Adrenal gland (tissue), 12 donors: ENCODE measurements around the gene CCZ1. TPM values are rescaled to one million over a fixed set of nuclear protein-coding genes. Genes with fewer than 3 reads are reported as not detected.
"Not testable (repeated sequence)": the region's sequence is repeated elsewhere in the genome, so short reads cannot be mapped to it uniquely, and the experiment has no call there.

Source experiments
- DNase-seq, 7 donors: peaks; one replicate each; pipeline ENCODE4 v3.0.0-alpha.2; 2019 to 2020
- H3K27ac ChIP-seq, 5 donors: fragments of 200-600 bp; sonication (generic) in 4 of 5; 1 replicate in 3 of 5; 2 replicates in 2 of 5; pipeline versions ENCODE4 v1.5.1 to v1.8.0; 2016 to 2020; ENCODE audit warnings: mild to moderate bottlenecking in 1 of 5
- H3K27me3 ChIP-seq: fragments of 200-600 bp; 2 replicates; pipeline ENCODE4 v1.8.0; 2021
- H3K36me3 ChIP-seq, 2 donors: fragments of 200-600 bp; replicated peaks in 1 of 2; 1 replicate in 1 of 2; 2 replicates in 1 of 2; pipeline versions ENCODE4 v1.5.1 to v1.8.0; 2018 to 2022
- H3K4me1 ChIP-seq, 2 donors: fragments of 200-600 bp; replicated peaks in 1 of 2; 1 replicate in 1 of 2; 2 replicates in 1 of 2; pipeline versions ENCODE4 v1.5.1 to v1.8.0; 2018 to 2021
- H3K4me3 ChIP-seq, 4 donors: fragments of 200-600 bp; sonication (generic) in 3 of 4; one replicate each; pipeline ENCODE4 v1.5.1; 2016 to 2018
- H3K9me3 ChIP-seq, 3 donors: fragments of 200-600 bp; sonication (generic) in 1 of 3; replicated peaks in 1 of 3; 1 replicate in 2 of 3; 2 replicates in 1 of 3; pipeline versions ENCODE4 v1.5.1 to v1.8.0; 2016 to 2021
- WGBS, 4 donors: extraction: QIAGEN DNeasy Blood & Tissue Kit in 2 of 4; methylation state at CpG; one replicate each; pipeline versions ENCODE4 v1.1.5 to v1.1.7; 2013 to 2017; 5-methylcytosine and 5-hydroxymethylcytosine counted together
- intact Hi-C, 2 donors: fragments of 100-400 bp; cut with DNase I; formaldehyde crosslinking; loops; one replicate each; pipeline versions ENCODE4 v1.14.1 to v1.15.0; 2022 to 2023
- polyA plus RNA-seq, 3 donors: library from polyadenylated mRNA; stranded (reverse); fragments of 200-250 nt in 2 of 3; fragments of 350-450 nt in 1 of 3; fragmentation: Illumina TruSeq in 1 of 3; extraction: RNeasy Lipid Tissue Mini Kit (QIAGEN cat#74804) in 1 of 3; gene quantifications; one replicate each; pipeline ENCODE4 v1.2.3, GENCODE V29; 2013 to 2014
- small RNA-seq, 2 donors: library from RNA; depleted of rRNA; stranded (forward); fragments of <200 nt; gene quantifications; one replicate each; pipeline ENCODE3, GENCODE V24; 2016
- total RNA-seq, 9 donors: library from RNA; depleted of rRNA in 4 of 9; stranded (reverse); fragments of >200 nt in 4 of 9; fragments of 120-200 nt in 1 of 9; fragmentation: NEBNext Ultra II Directional in 1 of 9; extraction: Animal tissue kit (Norgen Biotek cat#: 25700) in 1 of 9; gene quantifications; one replicate each; pipeline versions ENCODE4 v1.1.0 to v1.2.4, GENCODE V29; 2013 to 2023
- donor health status: healthy with polysubstance abuse.
- donor health status: Bipolar disorder and iron deficiency.
- donor health status: DM: yes; HTN: yes; CAD: no.
- donor health status: DM: no; HTN: no; CAD: no.
- donor health status: DM: no; HTN: no; CAD: no.
- donor health status: DM: yes; HTN: yes; CAD: no.

Gene CCZ1
- total and polyA plus RNA-seq, 12 donors = 49.2 to 140 (median 90.9) TPM

- H3K9me3 ChIP-seq, H3K4me3 ChIP-seq, H3K27ac ChIP-seq, H3K27me3 ChIP-seq, H3K36me3 ChIP-seq, H3K4me1 ChIP-seq, intact Hi-C loops, DNase-seq: not testable (repeated sequence)
- WGBS, 4 donors = 6 to 9% methylated on average over 18 of the region's 43 CpGs; no CpG with 5 or more reads in 2 of the 4 donors
Observed at GRCh38 chr7:5970347-5970911, 71.9 kb downstream of the CCZ1 start, which contains the start of gene RSPH10B. Gene RSPH10B (minus strand): TSS chr7:5970689. CDS start chr7:5967116, 3,573 bp downstream.

DNA sequence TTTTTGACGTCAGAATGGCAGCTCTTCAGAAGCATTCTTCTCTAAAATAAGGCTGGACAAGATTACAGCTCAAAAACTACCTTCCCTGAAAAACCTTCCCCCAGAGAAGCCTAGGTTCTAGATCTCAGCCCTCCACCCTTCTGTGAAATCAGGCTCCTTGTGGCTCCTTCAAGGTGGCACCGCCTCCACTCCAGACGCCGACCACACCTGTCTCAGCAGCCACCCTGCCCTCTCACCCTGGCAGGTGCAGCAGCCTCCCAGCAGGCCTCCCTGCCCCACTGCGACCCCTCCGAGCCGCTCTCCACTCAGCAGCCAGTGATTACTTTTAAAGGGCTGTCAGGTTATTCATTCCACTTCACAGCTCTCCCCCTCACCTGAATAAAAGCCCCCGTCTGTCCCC lies 75.0 kb downstream of the CCZ1 start:
- H3K4me1 ChIP-seq, H3K27me3 ChIP-seq, DNase-seq, H3K4me3 ChIP-seq, intact Hi-C loops, H3K9me3 ChIP-seq, H3K36me3 ChIP-seq, H3K27ac ChIP-seq: not testable (repeated sequence)
- no CpG with 5 or more reads among the region's 8 CpGs for WGBS, 4 donors

Small RNAs within 50 kb of the gene (small RNA-seq; reads per million reads assigned to genes)
- 0 reads per million in 2 donors for gene RN7SL556P

Other genes with a start within 250 kb of the CCZ1 start
- gene RNF216, start 117.1 kb upstream of the CCZ1 start, total RNA-seq = 10 to 100 TPM; 13.7 to 35.7 (median 27.8) TPM
- gene RNF216, start 117.1 kb upstream of the CCZ1 start, polyA plus RNA-seq = 10 to 100 TPM; 13.6 to 19.6 (median 14.6) TPM
- not detected for gene OCM, start 17.9 kb upstream of the CCZ1 start, total RNA-seq
- gene OCM, start 17.9 kb upstream of the CCZ1 start, polyA plus RNA-seq = under 1 TPM; 0.26 to 0.80 (median 0.64) TPM
- gene RSPH10B, start 72.0 kb downstream of the CCZ1 start, total RNA-seq = 1 to 10 TPM in 1 of 9 donors, under 1 TPM in 7, not detected in 1; 0.28 to 7.0 (median 0.64) TPM
- under 1 TPM; 0.49 to 0.80 (median 0.67) TPM for gene RSPH10B, start 72.0 kb downstream of the CCZ1 start, polyA plus RNA-seq
- gene PMS2, start 110.3 kb downstream of the CCZ1 start, total RNA-seq = 10 to 100 TPM in 8 of 9 donors, 1 to 10 TPM in 1; 7.3 to 18.0 (median 14.7) TPM
- 10 to 100 TPM in 1 of 3 donors, 1 to 10 TPM in 2; 4.7 to 13.6 (median 6.4) TPM for gene PMS2, start 110.3 kb downstream of the CCZ1 start, polyA plus RNA-seq
- 10 to 100 TPM; 27.3 to 77.5 (median 45.3) TPM for gene AIMP2, start 110.5 kb downstream of the CCZ1 start, total RNA-seq
- 10 to 100 TPM; 10.5 to 47.1 (median 12.5) TPM for gene AIMP2, start 110.5 kb downstream of the CCZ1 start, polyA plus RNA-seq
- under 1 TPM in 2 of 9 donors, not detected in 7; 0.22 to 0.52 TPM for gene ANKRD61, start 132.6 kb downstream of the CCZ1 start, total RNA-seq
- gene ANKRD61, start 132.6 kb downstream of the CCZ1 start, polyA plus RNA-seq = under 1 TPM in 2 of 3 donors, not detected in 1; 0.13 to 0.35 TPM
- gene EIF2AK1, start 160.4 kb downstream of the CCZ1 start, total RNA-seq = 100 to 1,000 TPM in 7 of 9 donors, 10 to 100 TPM in 2; 52.9 to 292 (median 121) TPM
- gene EIF2AK1, start 160.4 kb downstream of the CCZ1 start, polyA plus RNA-seq = 100 to 1,000 TPM in 1 of 3 donors, 10 to 100 TPM in 2; 56.9 to 119 (median 65.0) TPM
- gene USP42, start 206.2 kb downstream of the CCZ1 start, total RNA-seq = 10 to 100 TPM in 1 of 9 donors, 1 to 10 TPM in 8; 3.3 to 15.0 (median 7.9) TPM
- 1 to 10 TPM; 3.5 to 5.6 (median 5.3) TPM for gene USP42, start 206.2 kb downstream of the CCZ1 start, polyA plus RNA-seq